GM23248 (cell line): ENCODE measurements around the gene PRDM16.

ENCODE experiments used
- EZH2 ChIP-seq: fragments of 200-600 bp; sonication (generic); IDR thresholded peaks from 2 replicates; pipeline ENCODE4 v1.6.1; 2018; ENCODE audit warnings: antibody characterized with exemption, mild to moderate bottlenecking; ENCODE audit not compliant: insufficient read depth, poor library complexity, severe bottlenecking
- EZH2phosphoT487 ChIP-seq: fragments of 200-600 bp; sonication (generic); IDR thresholded peaks from 2 replicates; pipeline ENCODE4 v1.6.1; 2018; ENCODE audit warnings: antibody characterized with exemption, moderate library complexity, mild to moderate bottlenecking, low read depth; ENCODE audit not compliant: insufficient read depth

- no peak for TF ChIP-seq EZH2
- TF ChIP-seq EZH2phosphoT487: no peak
Observed at GRCh38 chr1:3188150-3188971, 119.4 kb downstream of the PRDM16 start.
